Measurements from ENCODE around the gene GNAO1.

GNAO1 gene

GRCh38 chr16:56247808-56248207, 56.5 kb downstream of the GNAO1 start:
- H3K9ac ChIP-seq (ENCODE audit: low read length in 5 of 5) = no peak overlapping the region
- H3K4me3 ChIP-seq (ENCODE audit: low read depth in 1 of 5, low read length in 5 of 5) = no peak overlapping the region
- no peaks in the 10 kb centered on the region for H3K27me3 ChIP-seq (ENCODE audit: control insufficient read depth in 5 of 5, insufficient read depth in 4 of 5, low read length in 5 of 5)
- H3K9me3 ChIP-seq (ENCODE audit: control insufficient read depth in 5 of 5, low read length in 5 of 5) = no peaks in the 10 kb centered on the region
- H3K27ac ChIP-seq (ENCODE audit: low read depth, low read length) = no peak overlapping the region
- no peaks in the 10 kb centered on the region for H3K36me3 ChIP-seq (ENCODE audit: control insufficient read depth in 5 of 5, insufficient read depth in 5 of 5, low read length in 5 of 5)
- peaks cover 2 to 11% (median 9%) of the 10 kb centered on the region in 5 donors for H3K4me1 ChIP-seq (ENCODE audit: control insufficient read depth in 5 of 5, insufficient read depth in 5 of 5, low read length in 5 of 5)

- no peak overlapping the region for H3K27ac ChIP-seq (ENCODE audit: low read depth, low read length)
- no peaks in the 10 kb centered on the region for H3K27me3 ChIP-seq (ENCODE audit: control insufficient read depth in 5 of 5, insufficient read depth in 4 of 5, low read length in 5 of 5)
- no peaks in the 10 kb centered on the region for H3K36me3 ChIP-seq (ENCODE audit: control insufficient read depth in 5 of 5, insufficient read depth in 5 of 5, low read length in 5 of 5)
- no peak overlapping the region for H3K9ac ChIP-seq (ENCODE audit: low read length in 5 of 5)
- no peaks in the 10 kb centered on the region for H3K9me3 ChIP-seq (ENCODE audit: control insufficient read depth in 5 of 5, low read length in 5 of 5)
- H3K4me1 ChIP-seq (ENCODE audit: control insufficient read depth in 5 of 5, insufficient read depth in 5 of 5, low read length in 5 of 5) = peaks cover 0 to 16% (median 12%) of the 10 kb centered on the region in 5 donors
- H3K4me3 ChIP-seq (ENCODE audit: low read depth in 1 of 5, low read length in 5 of 5) = no peak overlapping the region
Measured at GRCh38 chr16:56252835-56253234, 61.5 kb downstream of the GNAO1 start.

- Histone ChIP-seq H3K4me3 (ENCODE audit: low read depth in 1 of 5, low read length in 5 of 5) (no peak overlapping the region), H3K9me3 (ENCODE audit: control insufficient read depth in 5 of 5, low read length in 5 of 5) (no peaks in the 10 kb centered on the region), H3K36me3 (ENCODE audit: control insufficient read depth in 5 of 5, insufficient read depth in 5 of 5, low read length in 5 of 5) (no peaks in the 10 kb centered on the region), H3K4me1 (ENCODE audit: control insufficient read depth in 5 of 5, insufficient read depth in 5 of 5, low read length in 5 of 5) (peaks cover 0 to 16% (median 12%) of the 10 kb centered on the region in 5 donors), H3K9ac (ENCODE audit: low read length in 5 of 5) (no peak overlapping the region), H3K27me3 (ENCODE audit: control insufficient read depth in 5 of 5, insufficient read depth in 4 of 5, low read length in 5 of 5) (no peaks in the 10 kb centered on the region), H3K27ac (ENCODE audit: low read depth, low read length) (no peak overlapping the region)
Measured at GRCh38 chr16:56255904-56256303, 64.6 kb downstream of the GNAO1 start.

GRCh38 chr16:56257239-56257638, 66.0 kb downstream of the GNAO1 start:
- Histone ChIP-seq H3K9me3 (ENCODE audit: control insufficient read depth in 5 of 5, low read length in 5 of 5) (no peaks in the 10 kb centered on the region), H3K9ac (ENCODE audit: low read length in 5 of 5) (no peak overlapping the region), H3K4me3 (ENCODE audit: low read depth in 1 of 5, low read length in 5 of 5) (no peak overlapping the region), H3K27ac (ENCODE audit: low read depth, low read length) (no peak overlapping the region), H3K27me3 (ENCODE audit: control insufficient read depth in 5 of 5, insufficient read depth in 4 of 5, low read length in 5 of 5) (peaks cover 0 to 4% (median 2%) of the 10 kb centered on the region in 5 donors), H3K4me1 (ENCODE audit: control insufficient read depth in 5 of 5, insufficient read depth in 5 of 5, low read length in 5 of 5) (peaks cover 0 to 16% (median 13%) of the 10 kb centered on the region in 5 donors), H3K36me3 (ENCODE audit: control insufficient read depth in 5 of 5, insufficient read depth in 5 of 5, low read length in 5 of 5) (no peaks in the 10 kb centered on the region)

GRCh38 chr16:56257666-56258342, 66.5 kb downstream of the GNAO1 start:
- peaks cover 0 to 13% (median 8%) of the 10 kb centered on the region in 5 donors for H3K4me1 ChIP-seq (ENCODE audit: control insufficient read depth in 5 of 5, insufficient read depth in 5 of 5, low read length in 5 of 5)
- no peaks in the 10 kb centered on the region for H3K36me3 ChIP-seq (ENCODE audit: control insufficient read depth in 5 of 5, insufficient read depth in 5 of 5, low read length in 5 of 5)
- H3K27me3 ChIP-seq (ENCODE audit: control insufficient read depth in 5 of 5, insufficient read depth in 4 of 5, low read length in 5 of 5) = peaks cover 0 to 4% (median 3%) of the 10 kb centered on the region in 5 donors
- H3K9ac ChIP-seq (ENCODE audit: low read length in 5 of 5) = no peak overlapping the region
- H3K27ac ChIP-seq (ENCODE audit: low read depth, low read length) = no peak overlapping the region
- no peak overlapping the region for H3K4me3 ChIP-seq (ENCODE audit: low read depth in 1 of 5, low read length in 5 of 5)
- H3K9me3 ChIP-seq (ENCODE audit: control insufficient read depth in 5 of 5, low read length in 5 of 5) = no peaks in the 10 kb centered on the region

GRCh38 chr16:56258508-56259424, 67.5 kb downstream of the GNAO1 start:
- peaks cover 0 to 4% (median 3%) of the 10 kb centered on the region in 5 donors for H3K27me3 ChIP-seq (ENCODE audit: control insufficient read depth in 5 of 5, insufficient read depth in 4 of 5, low read length in 5 of 5)
- H3K9ac ChIP-seq (ENCODE audit: low read length in 5 of 5) = no peak overlapping the region
- peaks cover 0 to 8% (median 0%) of the 10 kb centered on the region in 5 donors for H3K4me1 ChIP-seq (ENCODE audit: control insufficient read depth in 5 of 5, insufficient read depth in 5 of 5, low read length in 5 of 5)
- H3K9me3 ChIP-seq (ENCODE audit: control insufficient read depth in 5 of 5, low read length in 5 of 5) = no peaks in the 10 kb centered on the region
- no peak overlapping the region for H3K27ac ChIP-seq (ENCODE audit: low read depth, low read length)
- H3K36me3 ChIP-seq (ENCODE audit: control insufficient read depth in 5 of 5, insufficient read depth in 5 of 5, low read length in 5 of 5) = no peaks in the 10 kb centered on the region
- no peak overlapping the region for H3K4me3 ChIP-seq (ENCODE audit: low read depth in 1 of 5, low read length in 5 of 5)

- Histone ChIP-seq H3K36me3 (ENCODE audit: control insufficient read depth in 5 of 5, insufficient read depth in 5 of 5, low read length in 5 of 5) (no peaks in the 10 kb centered on the region), H3K27ac (ENCODE audit: low read depth, low read length) (no peak overlapping the region), H3K4me1 (ENCODE audit: control insufficient read depth in 5 of 5, insufficient read depth in 5 of 5, low read length in 5 of 5) (peaks cover 0 to 8% (median 0%) of the 10 kb centered on the region in 5 donors), H3K9me3 (ENCODE audit: control insufficient read depth in 5 of 5, low read length in 5 of 5) (no peaks in the 10 kb centered on the region), H3K9ac (ENCODE audit: low read length in 5 of 5) (no peak overlapping the region), H3K4me3 (ENCODE audit: low read depth in 1 of 5, low read length in 5 of 5) (no peak overlapping the region), H3K27me3 (ENCODE audit: control insufficient read depth in 5 of 5, insufficient read depth in 4 of 5, low read length in 5 of 5) (peaks cover 0 to 4% (median 3%) of the 10 kb centered on the region in 5 donors)
Measured at GRCh38 chr16:56259425-56259779, 68.1 kb downstream of the GNAO1 start.

- Histone ChIP-seq H3K27ac (ENCODE audit: low read depth, low read length) (no peak overlapping the region), H3K4me1 (ENCODE audit: control insufficient read depth in 5 of 5, insufficient read depth in 5 of 5, low read length in 5 of 5) (peaks cover 0 to 8% (median 0%) of the 10 kb centered on the region in 5 donors), H3K9ac (ENCODE audit: low read length in 5 of 5) (no peak overlapping the region), H3K27me3 (ENCODE audit: control insufficient read depth in 5 of 5, insufficient read depth in 4 of 5, low read length in 5 of 5) (peaks cover 0 to 4% (median 3%) of the 10 kb centered on the region in 5 donors), H3K9me3 (ENCODE audit: control insufficient read depth in 5 of 5, low read length in 5 of 5) (no peaks in the 10 kb centered on the region), H3K4me3 (ENCODE audit: low read depth in 1 of 5, low read length in 5 of 5) (no peak overlapping the region), H3K36me3 (ENCODE audit: control insufficient read depth in 5 of 5, insufficient read depth in 5 of 5, low read length in 5 of 5) (no peaks in the 10 kb centered on the region)
Measured at GRCh38 chr16:56260378-56261160, 69.3 kb downstream of the GNAO1 start.

- Histone ChIP-seq H3K27me3 (ENCODE audit: control insufficient read depth in 5 of 5, insufficient read depth in 4 of 5, low read length in 5 of 5) (peaks cover 0 to 4% (median 3%) of the 10 kb centered on the region in 5 donors), H3K4me1 (ENCODE audit: control insufficient read depth in 5 of 5, insufficient read depth in 5 of 5, low read length in 5 of 5) (peaks cover 0 to 8% (median 0%) of the 10 kb centered on the region in 5 donors), H3K9me3 (ENCODE audit: control insufficient read depth in 5 of 5, low read length in 5 of 5) (no peaks in the 10 kb centered on the region), H3K36me3 (ENCODE audit: control insufficient read depth in 5 of 5, insufficient read depth in 5 of 5, low read length in 5 of 5) (no peaks in the 10 kb centered on the region), H3K9ac (ENCODE audit: low read length in 5 of 5) (no peak overlapping the region), H3K4me3 (ENCODE audit: low read depth in 1 of 5, low read length in 5 of 5) (no peak overlapping the region), H3K27ac (ENCODE audit: low read depth, low read length) (no peak overlapping the region)
Measured at GRCh38 chr16:56261656-56262055, 70.4 kb downstream of the GNAO1 start.
